A549 (cell line): ENCODE results near the gene USP34. TPM values are rescaled to one million over a fixed set of nuclear protein-coding genes. Genes with fewer than 3 reads are reported as not detected.

ENCODE experiments used
- ATOH8 ChIP-seq: fragments of 250-450 bp; sonication (Bioruptor Pico); IDR thresholded peaks from 2 replicates; pipeline ENCODE4 v1.5.0; 2020; ENCODE audit warnings: low read depth, mild to moderate bottlenecking, moderate library complexity
- BHLHE40 ChIP-seq: IDR thresholded peaks from 2 replicates; pipeline ENCODE4 v1.6.1; 2012; ENCODE audit warnings: low read depth, low read length, inconsistent platforms
- CBX2 ChIP-seq: fragments of 200-600 bp; sonication (generic); IDR thresholded peaks from 2 replicates; pipeline ENCODE4 v1.6.1; 2016; ENCODE audit warnings: low read depth, mild to moderate bottlenecking, borderline replicate concordance
- CEBPB ChIP-seq, 2 experiments: fragments of >200 bp in 1 of 2; sonication (Bioruptor Twin) in 1 of 2; formaldehyde crosslinking in 1 of 2; IDR thresholded peaks; 2 replicates each; pipeline ENCODE4 v1.6.1; 2012 to 2016
- CHD2 ChIP-seq: fragments of 150-350 bp; IDR thresholded peaks from 2 replicates; pipeline ENCODE4 v1.6.1; 2014; ENCODE audit warnings: low read length; ENCODE audit not compliant: partially characterized antibody
- CTCF ChIP-seq: fragments of >200 bp; sonication (Bioruptor Twin); formaldehyde crosslinking; IDR thresholded peaks from 3 replicates; pipeline ENCODE4 v1.5.1; 2016
- ESRRA ChIP-seq: fragments of 150-350 bp; IDR thresholded peaks from 2 replicates; pipeline ENCODE4 v1.6.1; 2014; ENCODE audit warnings: mild to moderate bottlenecking, low read length, borderline replicate concordance
- FOSB ChIP-seq: fragments of 250-450 bp; sonication (Bioruptor Pico); IDR thresholded peaks from 2 replicates; pipeline ENCODE4 v1.5.0; 2020; ENCODE audit warnings: mild to moderate bottlenecking, moderate library complexity
- FOSL2 ChIP-seq, 2 experiments: fragments of 450-650 bp in 1 of 2; fragments of >200 bp in 1 of 2; sonication (Bioruptor Twin) in 1 of 2; formaldehyde crosslinking; IDR thresholded peaks; 2 replicates each; pipeline versions ENCODE4 v1.5.0 to v1.6.1; 2016 to 2020; ENCODE audit warnings: mild to moderate bottlenecking in 1 of 2, moderate library complexity in 1 of 2
- HES2 ChIP-seq: fragments of >200 bp; sonication (Bioruptor Twin); formaldehyde crosslinking; IDR thresholded peaks from 2 replicates; pipeline ENCODE4 v1.6.1; 2016
- HEYL ChIP-seq: fragments of 250-450 bp; sonication (Bioruptor Pico); IDR thresholded peaks from 2 replicates; pipeline ENCODE4 v1.8.0; 2021; ENCODE audit warnings: mild to moderate bottlenecking, moderate library complexity
- HOXA7 ChIP-seq: fragments of 250-450 bp; sonication (Bioruptor Pico); IDR thresholded peaks from 2 replicates; pipeline ENCODE4 v1.5.0; 2020; ENCODE audit warnings: mild to moderate bottlenecking, moderate library complexity
- HOXB13 ChIP-seq: fragments of 250-450 bp; sonication (Bioruptor Pico); IDR thresholded peaks from 2 replicates; pipeline ENCODE4 v1.5.0; 2020; ENCODE audit warnings: low read depth, mild to moderate bottlenecking, moderate library complexity
- KDM5A ChIP-seq: fragments of 200-600 bp; sonication (generic); IDR thresholded peaks from 2 replicates; pipeline ENCODE4 v1.6.1; 2016; ENCODE audit warnings: antibody characterized with exemption, mild to moderate bottlenecking
- MAX ChIP-seq: IDR thresholded peaks from 2 replicates; pipeline ENCODE4 v1.6.1; 2012
- NFE2L2 ChIP-seq: fragments of 150-350 bp; conservative IDR thresholded peaks from 2 replicates; pipeline ENCODE4 v1.6.1; 2014; ENCODE audit warnings: low read length
- NR3C1 ChIP-seq: fragments of >200 bp; sonication (Bioruptor Twin); formaldehyde crosslinking; IDR thresholded peaks from 3 replicates; pipeline ENCODE4 v1.6.1; 2017
- PHF8 ChIP-seq: fragments of 200-600 bp; sonication (generic); IDR thresholded peaks from 2 replicates; pipeline ENCODE4 v1.6.1; 2016; ENCODE audit warnings: low read depth, mild to moderate bottlenecking, antibody characterized with exemption, moderate library complexity, borderline replicate concordance
- POLR2A ChIP-seq: IDR thresholded peaks from 2 replicates; pipeline ENCODE4 v1.6.1; 2012; ENCODE audit warnings: mild to moderate bottlenecking, low read length
- REST ChIP-seq: fragments of 200-600 bp; sonication (generic); IDR thresholded peaks from 2 replicates; pipeline ENCODE4 v1.6.1; 2016; ENCODE audit warnings: antibody characterized with exemption, mild to moderate bottlenecking, moderate library complexity
- SMC3 ChIP-seq: fragments of >200 bp; sonication (Bioruptor Twin); formaldehyde crosslinking; IDR thresholded peaks from 3 replicates; pipeline ENCODE4 v1.6.1; 2018; ENCODE audit warnings: inconsistent platforms
- SREBF2 ChIP-seq: fragments of 450-650 bp; IDR thresholded peaks from 2 replicates; pipeline ENCODE4 v1.6.1; 2014; ENCODE audit warnings: mild to moderate bottlenecking, moderate library complexity
- USF2 ChIP-seq: fragments of 450-650 bp; IDR thresholded peaks from 2 replicates; pipeline ENCODE4 v1.6.1; 2014; ENCODE audit warnings: antibody characterized with exemption
- ZSCAN20 ChIP-seq: fragments of 250-450 bp; sonication (Bioruptor Pico); IDR thresholded peaks from 2 replicates; pipeline ENCODE4 v1.8.0; 2022; ENCODE audit warnings: mild to moderate bottlenecking, moderate library complexity
- polyA plus RNA-seq, 4 experiments: library from polyadenylated mRNA; depleted of rRNA in 3 of 4; stranded (reverse); fragments of >200 nt; fragmentation: RNase III in 1 of 4; extraction: RNeasy Plus Mini Kit Qiagen cat#74134 plus additional on column Dnase treatment in 1 of 4; gene quantifications; 2 replicates in 3 of 4; 3 replicates in 1 of 4; pipeline ENCODE4 v1.2.3, GENCODE V29; 2011 to 2017

USP34 gene
- polyA plus RNA-seq, 2 of the 4 experiments (the other 2 are of a cell fraction) = 47.7 to 132 TPM

- TF ChIP-seq ATOH8 (CRISPR knock-in tag) = no peak
- TF ChIP-seq ESRRA = no peak
- no peak for TF ChIP-seq FOSB (CRISPR knock-in tag)
- no peak for TF ChIP-seq FOSL2 (IDR thresholded peaks at IDR 0.05)
- TF ChIP-seq FOSL2 (CRISPR knock-in tag; IDR thresholded peaks at IDR 0.05) = peak; percentile 33
- no peak for TF ChIP-seq CEBPB (IDR thresholded peaks at IDR 0.05)
- no peak for TF ChIP-seq KDM5A
- TF ChIP-seq USF2 = no peak
- no peak for TF ChIP-seq CBX2
- TF ChIP-seq HOXB13 (CRISPR knock-in tag) = no peak
- peak; percentile 100 for TF ChIP-seq PHF8
- TF ChIP-seq HOXA7 (CRISPR knock-in tag) = no peak
- TF ChIP-seq POLR2A = peak; percentile 94
- TF ChIP-seq MAX = peak; percentile 57
- TF ChIP-seq SREBF2 = no peak
- TF ChIP-seq HES2 = no peak
- TF ChIP-seq CTCF = no peak
- no peak for TF ChIP-seq ZSCAN20 (CRISPR knock-in tag)
- no peak for TF ChIP-seq CHD2
- no peak for TF ChIP-seq BHLHE40
- TF ChIP-seq HEYL = no peak
- TF ChIP-seq NR3C1 = no peak
- no peak; the same call in 2 of the 3 replicates for TF ChIP-seq SMC3
- TF ChIP-seq REST = no peak
- TF ChIP-seq NFE2L2 = no peak
These were observed at the start of gene USP34 (continued) for GRCh38 chr2:61470965-61471904.
